ACC112 (cell line): ENCODE results near the gene CGAS.
"Not testable (repeated sequence)": the region's sequence is repeated elsewhere in the genome, so short reads cannot be mapped to it uniquely, and the experiment has no call there.

Experiments
- H2AFZ ChIP-seq: fragments of 200-600 bp; sonication (generic); one replicate; pipeline ENCODE4 v1.6.0; 2017; ENCODE audit warnings: antibody characterized with exemption, low read length; ENCODE audit not compliant: unreplicated experiment
- H3K27ac ChIP-seq: fragments of 200-600 bp; sonication (generic); 2 replicates; pipeline ENCODE4 v1.5.1; 2014; ENCODE audit warnings: low read depth, mild to moderate bottlenecking, antibody characterized with exemption, low read length, moderate library complexity
- H3K27me3 ChIP-seq: fragments of 200-600 bp; sonication (generic); 2 replicates; pipeline ENCODE4 v1.6.1; 2014; ENCODE audit warnings: mild to moderate bottlenecking, antibody characterized with exemption, low read length, moderate library complexity, mixed read lengths; ENCODE audit not compliant: insufficient read depth
- H3K36me3 ChIP-seq: fragments of 200-600 bp; sonication (generic); 2 replicates; pipeline ENCODE4 v1.6.1; 2016; ENCODE audit warnings: mild to moderate bottlenecking, antibody characterized with exemption, low read length, moderate library complexity, mixed read lengths; ENCODE audit not compliant: insufficient read depth
- H3K4me1 ChIP-seq: fragments of 200-600 bp; sonication (generic); one replicate; pipeline ENCODE4 v1.6.1; 2016; ENCODE audit warnings: low read length, mixed read lengths; ENCODE audit not compliant: insufficient read depth, unreplicated experiment, control insufficient read depth
- H3K4me3 ChIP-seq: fragments of 200-600 bp; sonication (generic); 2 replicates; pipeline ENCODE4 v1.5.1; 2014; ENCODE audit warnings: mild to moderate bottlenecking, low read depth, low read length
- H3K79me2 ChIP-seq: fragments of 200-600 bp; sonication (generic); one replicate; pipeline ENCODE4 v1.6.0; 2016; ENCODE audit warnings: low read length; ENCODE audit not compliant: control insufficient read depth, unreplicated experiment, insufficient read depth

CGAS gene

GRCh38 chr6:73395875-73396274 is 56.2 kb downstream of the CGAS start:
- H3K79me2 ChIP-seq = no peaks in the 10 kb centered on the region
- no peak overlapping the region for H3K4me3 ChIP-seq
- no peaks in the 10 kb centered on the region for H3K36me3 ChIP-seq

GRCh38 chr6:73394577-73395354 is 57.3 kb downstream of the CGAS start, which contains the start of gene DDX43:
Gene DDX43 (plus strand): TSS chr6:73394828. CDS start chr6:73394906, 78 bp downstream.
- no peak within 1 kb of the TSS for H2AFZ ChIP-seq
- H3K79me2 ChIP-seq = no peaks in the 10 kb centered on the region
- H3K36me3 ChIP-seq = no peaks in the 10 kb centered on the region
- no peaks in the 10 kb centered on the region for H3K27me3 ChIP-seq
- H3K4me3 ChIP-seq = no peak within 1 kb of the TSS
- no peaks in the 10 kb centered on the region for H3K4me1 ChIP-seq
- H3K27ac ChIP-seq = no peak within 1 kb of the TSS

More at GRCh38 chr6:73395875-73396274, 56.2 kb downstream of the CGAS start:
- Histone ChIP-seq H3K27ac (no peak overlapping the region), H3K4me1 (no peaks in the 10 kb centered on the region), H2AFZ (no peak overlapping the region), H3K27me3 (no peaks in the 10 kb centered on the region)

- Histone ChIP-seq H3K79me2 (no peaks in the 10 kb centered on the region), H3K27ac (no peak overlapping the region), H3K36me3 (no peaks in the 10 kb centered on the region), H3K27me3 (no peaks in the 10 kb centered on the region), H3K4me1 (no peaks in the 10 kb centered on the region), H2AFZ (no peak overlapping the region), H3K4me3 (no peak overlapping the region)
Observed at GRCh38 chr6:73393278-73393677, 58.8 kb downstream of the CGAS start.

- not testable (repeated sequence) for H3K79me2 ChIP-seq, H3K4me1 ChIP-seq, H3K4me3 ChIP-seq, H3K27me3 ChIP-seq, H2AFZ ChIP-seq, H3K36me3 ChIP-seq, H3K27ac ChIP-seq
Observed at GRCh38 chr6:73392188-73392587, 59.9 kb downstream of the CGAS start.

GRCh38 chr6:73391675-73392074 is 60.4 kb downstream of the CGAS start:
- H3K36me3 ChIP-seq = no peaks in the 10 kb centered on the region
- no peak overlapping the region for H3K4me3 ChIP-seq
- no peak overlapping the region for H3K27ac ChIP-seq
- no peaks in the 10 kb centered on the region for H3K79me2 ChIP-seq
- no peaks in the 10 kb centered on the region for H3K27me3 ChIP-seq
- no peak overlapping the region for H2AFZ ChIP-seq
- no peaks in the 10 kb centered on the region for H3K4me1 ChIP-seq

GRCh38 chr6:73389854-73390253 is 62.2 kb downstream of the CGAS start:
- Histone ChIP-seq H3K36me3 (no peaks in the 10 kb centered on the region), H3K27me3 (no peaks in the 10 kb centered on the region), H2AFZ (no peak overlapping the region), H3K4me3 (no peak overlapping the region), H3K79me2 (no peaks in the 10 kb centered on the region), H3K27ac (no peak overlapping the region), H3K4me1 (no peaks in the 10 kb centered on the region)

GRCh38 chr6:73388800-73389512 is 63.1 kb downstream of the CGAS start:
- Histone ChIP-seq H3K4me1 (no peaks in the 10 kb centered on the region), H3K4me3 (peak overlapping the region; percentile 79), H3K79me2 (no peaks in the 10 kb centered on the region), H2AFZ (peak overlapping the region; percentile 96), H3K27ac (no peak overlapping the region), H3K27me3 (no peaks in the 10 kb centered on the region), H3K36me3 (no peaks in the 10 kb centered on the region)

GRCh38 chr6:73388433-73388799 is 63.7 kb downstream of the CGAS start:
- Histone ChIP-seq H2AFZ (peak overlapping the region; percentile 79), H3K27me3 (no peaks in the 10 kb centered on the region), H3K4me1 (no peaks in the 10 kb centered on the region), H3K36me3 (no peaks in the 10 kb centered on the region), H3K79me2 (no peaks in the 10 kb centered on the region), H3K27ac (no peak overlapping the region), H3K4me3 (peak overlapping the region; percentile 79)

GRCh38 chr6:73382462-73383113 is 69.5 kb downstream of the CGAS start:
- Histone ChIP-seq H3K4me1 (no peaks in the 10 kb centered on the region), H3K36me3 (no peaks in the 10 kb centered on the region), H2AFZ (no peak overlapping the region), H3K27me3 (no peaks in the 10 kb centered on the region), H3K79me2 (no peaks in the 10 kb centered on the region), H3K27ac (no peak overlapping the region), H3K4me3 (no peak overlapping the region)

- not testable (repeated sequence) for H3K4me1 ChIP-seq, H3K4me3 ChIP-seq, H3K27ac ChIP-seq, H2AFZ ChIP-seq, H3K27me3 ChIP-seq, H3K79me2 ChIP-seq, H3K36me3 ChIP-seq
Observed at GRCh38 chr6:73381531-73381930, 70.6 kb downstream of the CGAS start.
